Occipital lobe (tissue), 2 donors: ENCODE measurements around the gene SOAT2. TPM values are rescaled to one million over a fixed set of nuclear protein-coding genes. Genes with fewer than 3 reads are reported as not detected.
"Not testable (repeated sequence)": the region's sequence is repeated elsewhere in the genome, so short reads cannot be mapped to it uniquely, and the experiment has no call there.

Source experiments
- DNase-seq: peaks from one replicate; lab custom pipeline; 2025; lab: John Stamatoyannopoulos, UW
- total RNA-seq: library from RNA; depleted of rRNA; stranded (reverse); fragments of >200 nt; gene quantifications from one replicate; pipeline ENCODE4 v1.2.3, GENCODE V29; 2014

Gene SOAT2
- total RNA-seq, 1 donor from 2014 or later = not detected

DNA sequence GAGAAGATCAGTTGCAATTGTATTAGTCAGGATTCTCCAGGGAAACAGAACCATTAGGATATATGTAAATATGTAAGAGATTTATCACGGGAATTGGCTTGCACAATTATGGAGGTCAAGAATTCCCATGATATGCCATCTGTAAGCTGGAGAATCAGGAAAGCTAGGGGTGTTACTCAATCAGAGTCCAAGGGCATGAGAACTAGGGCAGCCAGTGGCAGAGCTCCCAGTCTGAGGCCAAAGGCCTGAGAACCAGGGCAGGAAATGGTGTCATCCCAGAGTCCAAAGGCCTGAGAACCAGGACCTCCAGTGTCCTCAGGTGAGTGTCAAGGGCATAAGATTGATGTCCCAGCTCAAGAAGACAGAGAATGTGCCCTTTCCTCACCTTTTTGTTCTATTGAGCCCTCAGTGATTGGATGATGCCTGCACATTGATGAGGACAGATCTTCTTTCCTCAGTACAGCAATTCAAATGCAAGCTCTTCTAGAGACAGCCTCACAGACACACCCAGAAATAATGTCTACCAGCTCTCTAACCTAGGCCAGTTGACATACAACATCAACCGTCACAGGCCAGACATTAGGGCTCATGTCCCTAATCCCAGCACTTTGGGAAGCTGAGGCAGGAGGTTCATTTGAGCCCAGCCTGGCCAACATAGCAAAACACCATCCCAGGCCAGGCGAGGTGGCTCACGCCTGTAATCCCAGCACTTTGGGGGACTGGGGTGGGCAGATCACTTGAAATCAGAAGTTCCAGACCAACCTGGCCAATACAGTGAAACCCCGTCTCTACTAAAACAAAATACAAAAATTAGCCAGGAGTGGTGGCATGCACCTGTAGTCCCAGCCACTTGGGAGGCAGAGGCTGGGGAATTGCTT lies 42.3 kb downstream of the SOAT2 start:
- no peak for DNase-seq

DNA sequence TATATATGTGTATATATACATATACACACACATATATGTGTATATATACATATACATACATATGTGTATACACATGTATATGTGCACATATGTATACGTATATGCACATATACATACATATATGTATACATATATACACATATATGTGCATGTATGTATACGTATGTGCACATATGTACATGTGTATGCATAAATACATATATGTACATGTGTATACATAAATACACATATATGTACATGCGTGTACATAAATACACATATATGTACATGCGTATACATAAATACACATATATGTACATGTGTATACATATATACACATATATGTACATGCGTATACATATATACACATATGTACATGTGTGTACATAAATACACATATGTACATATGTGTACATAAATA lies 43.9 kb downstream of the SOAT2 start:
- no peak for DNase-seq

DNA sequence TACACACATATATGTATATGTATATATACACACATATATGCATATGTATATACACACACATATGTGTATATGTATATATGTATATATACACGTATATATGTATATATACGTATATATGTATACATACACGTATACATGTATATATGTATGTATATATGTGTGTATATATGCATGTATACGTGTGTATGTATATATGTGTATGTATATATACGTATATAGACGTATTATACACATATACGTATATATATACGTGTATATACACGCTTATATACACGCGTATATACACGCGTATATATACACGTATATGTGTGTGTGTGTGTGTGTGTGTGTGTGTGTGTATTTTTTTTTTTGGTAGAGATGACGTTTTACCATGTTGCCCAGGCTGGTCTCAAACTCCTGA lies 44.4 kb downstream of the SOAT2 start:
- DNase-seq = no peak

DNA sequence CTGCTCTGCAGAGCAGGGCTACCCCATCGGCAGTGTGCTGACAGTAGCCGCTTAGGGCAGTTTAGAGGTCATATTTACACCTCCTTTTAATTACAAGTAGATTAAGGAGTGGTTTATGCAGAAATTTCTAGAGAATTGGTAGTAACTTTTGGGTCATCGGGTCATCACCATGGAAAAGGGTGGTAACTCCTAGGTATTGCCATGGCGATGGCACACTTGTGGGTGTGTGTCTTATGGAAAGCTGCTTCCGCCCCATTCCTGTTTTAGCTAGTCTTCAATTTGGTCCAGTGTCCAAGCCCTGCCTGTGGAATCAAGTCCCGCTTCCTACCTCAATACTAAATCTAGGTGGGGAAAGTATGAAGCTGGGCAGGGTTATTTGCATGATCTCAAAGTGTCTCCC lies 47.8 kb downstream of the SOAT2 start:
- no peak for DNase-seq

DNA sequence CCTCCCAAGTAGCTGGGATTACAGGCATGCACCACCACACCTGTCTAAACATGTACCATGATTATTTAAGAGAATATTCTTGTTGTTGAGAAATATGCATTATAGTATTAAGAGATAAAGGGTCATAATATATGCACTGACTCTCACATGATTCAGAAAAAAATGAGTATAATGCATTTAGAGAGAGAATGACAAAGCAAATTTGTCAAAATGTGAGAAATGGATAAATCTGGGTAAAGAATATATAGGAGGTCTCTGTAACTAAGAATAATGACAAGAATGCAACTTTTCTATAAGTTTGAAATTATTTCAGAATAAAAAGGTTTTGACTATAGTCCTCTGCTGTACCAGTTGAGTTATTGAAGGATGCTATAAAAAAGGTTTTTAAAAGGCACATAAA lies 49.1 kb downstream of the SOAT2 start:
- no peak for DNase-seq

DNA sequence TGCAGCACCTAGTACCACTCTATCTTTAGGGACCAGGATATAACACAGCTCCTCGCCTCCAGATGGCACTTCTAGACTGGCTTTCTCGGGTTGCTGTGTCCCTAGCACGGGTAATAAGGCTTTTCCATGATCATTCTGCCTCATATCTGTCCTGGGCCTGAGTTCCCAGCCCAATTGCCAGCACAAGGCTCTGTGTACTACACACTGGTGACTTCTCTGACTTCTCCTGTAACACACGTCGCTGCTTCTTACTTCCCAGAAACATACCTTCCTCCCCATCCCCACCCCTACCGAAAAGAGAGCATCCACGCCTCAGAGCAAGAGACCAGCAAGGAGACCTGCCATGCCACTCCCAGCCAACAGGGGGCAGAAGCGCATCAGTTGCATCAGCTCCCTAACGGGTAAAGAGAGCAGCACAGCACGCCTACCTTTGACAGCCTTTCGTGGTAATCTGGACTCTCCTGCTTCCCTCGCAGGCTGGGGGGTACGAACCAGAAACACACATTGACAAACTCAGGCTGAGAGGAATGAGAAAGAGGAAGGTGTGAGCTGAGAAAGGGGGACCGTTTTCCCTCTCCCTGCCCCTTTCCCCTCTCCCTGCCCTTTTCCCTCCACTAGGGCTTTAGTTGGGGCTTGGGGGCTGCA lies 56.0 kb downstream of the SOAT2 start:
- DNase-seq = peak; percentile 42

DNA sequence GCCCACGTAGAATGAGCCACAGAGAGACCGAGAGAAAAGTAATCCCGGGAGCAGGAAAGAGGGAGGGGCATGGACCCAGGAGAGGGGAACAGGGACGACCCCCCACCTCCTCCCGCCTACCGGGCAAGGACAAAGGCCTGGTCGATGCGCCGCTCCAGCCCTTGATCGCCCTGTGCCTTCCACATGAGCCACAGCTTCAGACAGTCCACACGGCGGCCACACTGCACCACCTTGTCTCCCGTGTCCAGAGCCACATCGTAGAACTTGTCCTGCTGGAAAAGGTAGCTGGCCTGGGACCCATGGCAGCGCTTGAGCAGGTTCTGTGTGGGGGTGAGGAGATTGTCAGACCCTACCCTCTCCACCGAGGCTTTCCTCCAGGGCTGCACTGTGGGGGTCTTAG lies 56.7 kb downstream of the SOAT2 start:
- no peak for DNase-seq

DNA sequence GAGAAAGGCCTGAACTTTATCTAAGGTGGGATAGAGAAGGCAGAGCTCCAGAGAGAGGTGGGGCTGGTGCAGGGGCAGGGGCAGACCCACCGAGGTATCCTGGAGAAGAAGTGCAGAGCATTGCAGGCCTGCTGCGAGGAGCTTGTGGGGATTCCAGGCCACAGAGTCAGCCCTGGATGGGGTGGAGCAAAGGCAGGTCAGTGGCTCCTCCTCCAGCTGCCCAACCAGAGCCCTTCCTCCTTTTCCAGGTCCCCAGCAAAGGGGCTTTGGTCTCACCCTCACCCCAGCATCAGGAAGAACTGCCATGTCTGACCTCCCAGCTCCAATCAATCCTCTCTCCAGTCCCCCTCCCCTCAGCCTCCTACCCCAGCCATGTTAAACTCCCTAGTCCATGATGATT lies 57.4 kb downstream of the SOAT2 start:
- DNase-seq = no peak

DNA sequence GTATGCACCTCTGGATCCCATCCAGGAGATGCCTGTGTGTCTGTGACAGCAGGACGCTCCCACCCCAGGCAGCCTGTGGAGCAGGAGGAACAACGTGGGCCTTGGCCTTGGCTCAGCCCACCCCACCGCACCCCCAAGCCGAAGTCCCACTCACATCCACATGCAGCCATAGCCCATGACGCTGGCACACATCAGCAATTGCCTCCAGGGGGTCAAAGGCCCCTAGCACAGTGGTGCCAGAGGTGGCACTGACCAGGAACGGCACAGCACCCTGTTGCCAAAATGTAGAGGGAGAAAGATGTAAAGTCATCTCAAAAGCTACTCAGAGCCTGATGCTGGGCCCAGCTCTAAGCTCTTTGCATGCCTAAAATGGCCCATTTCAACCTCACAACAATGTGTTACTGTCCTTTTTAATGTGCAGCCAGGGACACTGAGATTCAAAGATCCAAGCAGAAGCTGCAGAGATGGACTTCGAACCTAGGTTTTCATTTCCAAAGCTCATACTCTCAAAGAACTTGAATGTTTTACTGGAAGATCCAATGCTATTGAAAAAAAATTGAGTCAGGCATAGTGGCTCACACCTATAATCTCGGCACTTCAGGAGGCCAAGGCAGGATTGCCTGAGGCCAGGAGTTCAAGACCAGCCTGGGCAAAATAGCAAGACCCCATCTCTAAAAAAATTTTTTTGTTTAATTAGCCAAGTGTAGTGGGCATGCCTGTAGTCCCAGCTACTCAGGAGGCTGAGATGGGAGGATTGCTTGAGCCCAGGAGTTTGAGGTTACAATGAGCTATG lies 58.0 kb downstream of the SOAT2 start:
- DNase-seq = no peak

DNA sequence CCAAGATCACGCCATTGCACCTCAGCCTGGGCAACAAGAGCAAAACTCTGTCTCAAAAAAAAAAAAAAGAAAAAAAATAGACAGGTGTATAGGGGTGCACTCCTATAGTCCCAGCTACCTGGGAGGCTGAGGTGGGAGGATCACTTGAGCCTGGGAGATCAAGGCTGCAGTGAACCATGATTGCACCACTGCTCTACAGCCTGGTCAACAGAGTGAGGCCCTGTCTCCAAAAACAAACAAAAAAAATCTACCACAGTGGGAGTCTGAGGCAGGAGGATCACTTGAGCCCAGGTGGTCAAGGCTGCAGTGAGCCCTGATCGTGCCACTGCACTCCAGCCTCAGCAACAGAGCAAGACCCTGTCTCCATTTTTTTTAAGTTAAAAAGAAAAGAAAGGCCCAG lies 59.7 kb downstream of the SOAT2 start:
- DNase-seq = not testable (repeated sequence)

DNA sequence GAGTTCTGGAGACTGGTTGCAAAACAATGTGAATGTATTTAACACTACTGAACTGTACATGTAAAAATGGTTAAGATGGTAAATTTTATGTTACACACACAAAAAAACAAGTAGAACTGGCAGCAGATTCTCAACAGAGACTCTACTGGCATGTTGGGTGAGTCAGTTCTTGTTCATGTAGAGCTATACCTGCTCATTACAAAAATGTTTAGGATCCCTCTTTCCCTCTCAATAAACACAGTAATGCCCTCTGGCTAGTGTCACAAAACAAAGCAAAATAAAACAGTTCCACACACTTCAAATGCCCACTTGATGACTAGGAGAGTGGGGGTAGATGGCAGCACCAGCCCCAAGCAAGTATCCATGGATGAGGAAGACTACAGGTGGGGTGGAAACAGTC lies 63.6 kb downstream of the SOAT2 start:
- DNase-seq = no peak

DNA sequence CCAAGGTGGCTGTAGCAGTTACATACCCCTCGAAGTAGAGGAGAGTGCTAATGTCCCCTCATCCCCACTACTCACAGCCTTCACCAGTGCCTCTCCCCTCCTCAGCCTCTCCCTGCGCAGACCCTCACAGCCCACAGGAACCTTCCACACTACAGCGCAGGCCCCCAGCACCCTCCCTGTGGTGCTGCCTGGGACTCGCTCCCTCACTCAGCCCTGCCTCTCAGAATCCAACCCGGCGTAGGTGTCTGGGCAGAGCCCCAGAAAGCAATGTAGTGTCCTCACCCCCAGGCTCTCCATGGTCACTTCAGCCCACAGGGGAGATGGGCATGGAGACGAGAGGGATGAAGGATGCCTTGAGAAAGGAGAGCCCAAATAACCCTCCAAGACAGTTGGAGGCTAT lies 66.4 kb downstream of the SOAT2 start:
- no peak for DNase-seq

DNA sequence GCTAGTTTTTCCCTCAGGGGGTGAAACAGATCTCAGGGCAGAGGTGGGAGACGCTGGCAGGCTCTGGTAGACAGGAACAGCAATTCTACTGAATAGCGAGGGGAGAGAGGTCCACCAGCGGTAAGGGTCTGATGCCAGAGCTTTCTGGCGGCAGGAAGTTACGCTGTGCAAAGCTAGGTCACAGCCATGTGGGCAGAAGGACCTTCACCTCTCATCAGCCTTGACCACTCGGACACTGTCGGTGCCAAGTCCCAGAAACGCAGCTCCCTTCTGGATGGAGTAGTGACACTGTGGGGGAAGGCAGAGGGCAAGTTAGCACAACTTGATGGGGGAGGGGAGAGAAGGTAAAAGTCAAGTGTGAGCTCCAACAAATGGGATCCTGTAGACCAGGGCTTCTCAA lies 66.9 kb downstream of the SOAT2 start:
- DNase-seq = no peak

DNA sequence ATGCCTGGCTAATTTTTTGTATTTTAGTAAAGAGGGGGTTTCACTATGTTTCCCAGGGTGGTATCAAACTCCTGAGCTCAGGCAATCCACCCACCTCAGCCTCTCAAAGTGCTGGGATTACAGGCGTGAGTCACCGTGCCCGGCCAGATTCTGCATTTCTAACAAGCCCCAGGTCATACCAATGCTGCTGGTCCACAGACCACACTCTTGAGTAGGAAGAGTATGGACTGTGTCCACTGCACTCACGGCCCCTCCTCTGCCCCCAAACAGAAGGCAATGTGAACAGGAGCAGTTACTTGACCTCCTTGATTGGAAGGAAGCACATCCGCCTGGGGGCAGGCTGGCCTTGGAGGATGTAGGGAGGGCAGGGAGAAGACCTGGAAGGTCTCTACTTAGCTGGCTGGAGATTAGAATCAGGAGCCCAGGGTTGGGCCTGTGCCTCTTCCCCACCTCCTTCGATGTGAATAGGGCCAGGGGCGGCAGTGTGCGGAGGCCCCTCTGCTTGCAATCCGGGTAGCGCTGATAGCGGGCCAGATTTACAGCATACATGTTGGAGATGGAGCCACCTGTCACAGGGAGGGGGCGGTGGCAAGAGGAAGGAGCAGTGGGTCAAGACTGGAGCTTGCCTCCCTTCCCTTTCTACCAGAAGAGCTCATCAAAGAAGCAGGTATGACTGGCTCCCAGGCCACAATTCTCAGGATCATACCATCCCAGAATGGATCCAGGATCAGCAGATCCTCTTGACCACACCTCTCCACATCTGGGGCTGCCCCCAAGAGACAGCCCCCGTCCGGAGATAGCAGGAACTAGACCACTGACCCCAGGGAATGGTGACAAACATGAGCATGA lies 67.8 kb downstream of the SOAT2 start:
- DNase-seq = no peak

DNA sequence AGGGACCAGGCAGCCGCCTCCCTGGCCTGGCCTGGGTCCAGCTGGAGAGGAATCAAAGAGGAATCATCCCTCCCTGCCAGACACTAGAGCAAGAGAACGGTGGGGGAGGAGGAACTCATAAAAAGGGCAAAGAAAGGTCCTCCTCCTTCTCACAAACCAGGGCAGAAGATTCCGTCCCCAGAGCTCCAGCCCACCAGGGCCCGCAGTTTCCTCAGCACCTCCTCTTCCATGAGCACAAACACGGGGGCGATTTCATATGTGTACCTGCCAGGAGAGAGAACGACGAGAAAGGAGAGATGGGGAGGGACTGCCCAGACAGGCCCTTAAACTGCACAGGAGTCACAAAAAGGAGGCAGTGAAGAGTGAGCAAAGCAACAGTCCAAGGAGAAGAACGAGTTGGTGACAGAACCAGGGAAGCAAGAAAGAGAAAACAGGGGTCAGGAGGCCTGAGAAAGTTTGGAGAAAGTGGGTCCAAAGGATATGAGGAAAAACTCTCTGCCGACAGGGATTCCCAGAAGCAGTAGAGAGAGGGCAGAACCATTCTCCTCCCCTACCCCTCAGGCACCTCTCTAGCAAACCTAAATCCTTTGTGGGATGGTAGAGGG lies 68.5 kb downstream of the SOAT2 start:
- no peak for DNase-seq

DNA sequence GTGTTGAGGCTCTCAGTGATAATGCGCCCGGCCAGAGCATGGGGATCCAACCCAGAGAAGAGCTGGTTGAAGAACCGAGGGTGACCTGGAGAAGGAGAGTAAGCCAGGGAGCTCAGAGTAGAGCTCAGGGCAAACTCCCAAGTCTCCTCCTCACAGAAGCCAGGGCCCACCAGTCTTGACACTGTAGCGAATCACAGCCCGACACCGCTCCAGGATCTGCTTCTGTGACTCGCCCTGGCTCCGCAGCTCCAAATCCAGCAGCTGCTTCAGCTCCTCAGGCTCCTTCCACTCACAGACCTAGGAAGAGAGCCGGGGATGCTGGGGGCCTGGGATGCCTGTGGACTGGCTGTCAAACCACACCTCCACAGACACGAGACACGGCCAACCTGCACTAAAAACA lies 69.1 kb downstream of the SOAT2 start:
- no peak for DNase-seq

DNA sequence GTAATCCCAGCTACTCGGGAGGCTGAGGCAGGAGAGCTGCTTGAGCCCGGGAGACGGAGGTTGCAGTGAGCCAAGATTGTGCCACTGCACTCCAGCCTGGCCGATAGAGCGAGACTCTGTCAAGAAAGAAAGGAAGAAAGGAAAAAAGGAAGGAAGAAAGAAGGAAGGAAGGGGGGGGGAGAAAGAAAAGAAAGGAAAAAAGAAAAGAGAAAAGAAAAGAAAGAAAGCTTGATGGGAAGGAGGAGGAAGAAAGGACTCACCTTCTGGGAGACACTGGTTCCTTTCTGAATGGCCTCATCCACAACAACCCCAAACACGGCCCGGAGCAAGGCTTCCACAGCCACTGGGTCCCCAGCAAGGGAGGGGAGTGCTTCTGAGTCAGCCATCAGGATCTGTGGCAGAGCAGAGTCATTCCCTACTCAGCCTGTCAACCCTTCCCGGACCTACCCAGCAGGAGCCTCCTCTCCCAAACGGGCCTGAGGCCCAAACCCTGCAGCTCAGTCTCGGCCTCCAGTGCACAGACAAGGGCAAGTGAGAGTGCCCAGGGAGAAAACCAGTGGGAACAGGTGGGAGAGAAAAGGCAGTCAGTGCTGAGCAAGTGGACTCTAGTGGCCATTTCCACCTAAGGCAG lies 69.9 kb downstream of the SOAT2 start:
- DNase-seq = no peak
